Measurements from ENCODE around the gene PSME4.

Gene PSME4

DNA sequence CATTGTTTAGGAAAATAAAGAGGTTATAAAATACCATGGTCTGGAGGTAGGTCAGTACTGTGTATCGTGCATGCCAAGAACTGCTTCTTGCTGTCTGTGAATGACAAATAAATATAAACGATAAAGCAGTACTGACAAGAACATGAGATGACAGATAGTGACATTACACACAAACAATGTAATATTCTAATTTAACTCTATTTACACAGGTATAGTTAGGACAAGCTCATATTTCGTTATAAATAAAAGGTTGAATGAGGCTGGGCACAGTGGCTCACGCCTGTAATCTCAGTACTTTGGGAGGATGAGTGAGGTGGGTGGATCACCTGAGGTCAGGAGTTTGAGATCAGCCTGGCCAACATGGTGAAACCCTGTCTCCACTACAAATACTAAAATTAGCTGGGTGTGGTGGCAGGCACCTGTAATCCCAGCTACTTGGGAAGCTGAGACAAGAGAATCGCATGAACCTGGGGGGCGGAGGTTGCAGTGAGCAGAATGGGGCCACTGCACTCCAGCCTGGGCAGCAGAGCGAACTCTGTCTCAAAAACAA is 96.3 kb downstream of the PSME4 start:
- TF ChIP-seq, protein P1, sequence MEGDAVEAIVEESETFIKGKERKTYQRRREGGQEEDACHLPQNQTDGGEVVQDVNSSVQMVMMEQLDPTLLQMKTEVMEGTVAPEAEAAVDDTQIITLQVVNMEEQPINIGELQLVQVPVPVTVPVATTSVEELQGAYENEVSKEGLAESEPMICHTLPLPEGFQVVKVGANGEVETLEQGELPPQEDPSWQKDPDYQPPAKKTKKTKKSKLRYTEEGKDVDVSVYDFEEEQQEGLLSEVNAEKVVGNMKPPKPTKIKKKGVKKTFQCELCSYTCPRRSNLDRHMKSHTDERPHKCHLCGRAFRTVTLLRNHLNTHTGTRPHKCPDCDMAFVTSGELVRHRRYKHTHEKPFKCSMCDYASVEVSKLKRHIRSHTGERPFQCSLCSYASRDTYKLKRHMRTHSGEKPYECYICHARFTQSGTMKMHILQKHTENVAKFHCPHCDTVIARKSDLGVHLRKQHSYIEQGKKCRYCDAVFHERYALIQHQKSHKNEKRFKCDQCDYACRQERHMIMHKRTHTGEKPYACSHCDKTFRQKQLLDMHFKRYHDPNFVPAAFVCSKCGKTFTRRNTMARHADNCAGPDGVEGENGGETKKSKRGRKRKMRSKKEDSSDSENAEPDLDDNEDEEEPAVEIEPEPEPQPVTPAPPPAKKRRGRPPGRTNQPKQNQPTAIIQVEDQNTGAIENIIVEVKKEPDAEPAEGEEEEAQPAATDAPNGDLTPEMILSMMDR (IDR thresholded peaks at IDR 0.05; ENCODE audit: borderline replicate concordance, insufficient read depth, low read depth, low read length): no peak
- no peak overlapping the region for H3K4me3 ChIP-seq (ENCODE audit: low read depth, low read length)

DNA sequence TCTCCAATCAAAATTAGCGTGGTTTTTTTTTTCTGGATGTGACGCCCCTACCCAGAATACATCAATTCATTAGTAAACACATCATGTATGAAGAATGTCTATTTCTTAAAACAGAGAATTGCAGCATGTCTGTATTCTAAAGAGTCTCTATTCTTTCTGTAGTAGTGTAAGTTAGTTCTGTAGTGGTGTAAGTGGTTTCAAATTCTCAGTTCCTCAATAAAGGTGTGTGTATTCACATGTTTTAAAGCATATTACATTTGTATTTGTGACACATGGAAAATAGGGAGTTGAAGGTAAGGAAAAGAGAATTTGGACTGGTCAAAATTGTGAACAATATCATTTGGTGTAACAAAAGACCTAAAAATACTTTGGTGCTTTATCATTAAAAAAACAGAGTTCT is 103.0 kb downstream of the PSME4 start:
- H3K4me3 ChIP-seq (ENCODE audit: low read depth, low read length): no peak overlapping the region
- TF ChIP-seq, protein P1 (IDR thresholded peaks at IDR 0.05; ENCODE audit: borderline replicate concordance, insufficient read depth, low read depth, low read length): no peak

DNA sequence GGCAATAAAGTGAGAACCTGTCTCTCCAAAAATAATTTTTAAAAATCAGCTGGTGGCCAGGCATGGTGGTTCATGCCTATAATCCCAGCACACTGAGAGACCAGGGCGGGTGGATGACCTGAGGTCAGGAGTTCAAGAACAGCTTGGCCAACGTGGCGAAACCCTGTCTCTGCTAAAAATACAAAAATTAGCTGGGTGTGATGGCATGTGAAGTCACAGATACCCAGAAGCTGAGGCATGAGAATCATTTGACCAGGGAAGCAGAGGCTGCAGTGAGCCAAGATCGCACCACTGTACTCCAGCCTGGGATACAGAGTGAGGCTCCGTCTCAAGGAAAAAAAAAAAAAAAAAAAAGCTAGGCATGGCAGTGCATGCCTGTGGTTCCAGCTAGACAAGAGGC is 103.6 kb downstream of the PSME4 start:
- TF ChIP-seq, protein P1 (IDR thresholded peaks at IDR 0.05; ENCODE audit: borderline replicate concordance, insufficient read depth, low read depth, low read length): no peak
- H3K4me3 ChIP-seq (ENCODE audit: low read depth, low read length): no peak overlapping the region

DNA sequence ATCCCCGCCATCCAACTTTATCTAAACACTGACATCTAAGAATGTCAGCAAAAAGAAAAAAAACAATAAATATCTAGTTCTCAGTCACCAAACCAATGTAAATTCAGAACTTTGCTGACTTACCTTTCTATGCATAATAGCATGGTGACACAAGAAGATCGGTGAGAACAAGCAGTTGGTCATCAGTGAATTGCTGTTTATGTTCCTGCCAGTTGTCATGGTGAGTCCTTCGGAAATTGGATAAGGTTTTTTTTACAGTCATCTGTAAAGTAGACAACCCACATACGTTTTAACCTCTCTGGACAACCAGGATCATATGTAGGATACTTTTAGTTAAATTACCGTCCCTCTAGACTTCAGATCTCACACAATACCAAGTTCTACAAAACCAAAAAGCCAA is 104.8 kb downstream of the PSME4 start:
- TF ChIP-seq, protein P1 (IDR thresholded peaks at IDR 0.05; ENCODE audit: borderline replicate concordance, insufficient read depth, low read depth, low read length): no peak
- no peak overlapping the region for H3K4me3 ChIP-seq (ENCODE audit: low read depth, low read length)

DNA sequence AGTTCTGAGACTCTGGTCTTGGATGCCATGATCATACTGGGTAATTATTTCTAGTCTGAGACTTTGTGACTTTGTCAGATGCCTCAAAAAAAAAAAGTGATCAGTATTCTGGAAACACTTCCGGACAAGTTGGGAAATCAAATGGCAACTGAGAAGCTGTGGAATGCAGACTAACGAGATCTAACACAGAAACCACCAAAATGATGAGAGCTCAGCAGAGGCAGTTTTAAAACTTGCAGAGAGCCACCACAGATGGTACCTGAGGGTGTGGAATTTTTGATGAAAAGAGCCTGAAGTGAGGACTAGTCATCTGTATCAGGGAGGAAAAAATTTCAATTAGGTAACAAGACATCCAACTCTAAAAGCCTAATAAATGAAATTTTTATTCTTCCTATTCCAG is 105.5 kb downstream of the PSME4 start:
- TF ChIP-seq, protein P1 (IDR thresholded peaks at IDR 0.05; ENCODE audit: borderline replicate concordance, insufficient read depth, low read depth, low read length): no peak
- no peak overlapping the region for H3K4me3 ChIP-seq (ENCODE audit: low read depth, low read length)

DNA sequence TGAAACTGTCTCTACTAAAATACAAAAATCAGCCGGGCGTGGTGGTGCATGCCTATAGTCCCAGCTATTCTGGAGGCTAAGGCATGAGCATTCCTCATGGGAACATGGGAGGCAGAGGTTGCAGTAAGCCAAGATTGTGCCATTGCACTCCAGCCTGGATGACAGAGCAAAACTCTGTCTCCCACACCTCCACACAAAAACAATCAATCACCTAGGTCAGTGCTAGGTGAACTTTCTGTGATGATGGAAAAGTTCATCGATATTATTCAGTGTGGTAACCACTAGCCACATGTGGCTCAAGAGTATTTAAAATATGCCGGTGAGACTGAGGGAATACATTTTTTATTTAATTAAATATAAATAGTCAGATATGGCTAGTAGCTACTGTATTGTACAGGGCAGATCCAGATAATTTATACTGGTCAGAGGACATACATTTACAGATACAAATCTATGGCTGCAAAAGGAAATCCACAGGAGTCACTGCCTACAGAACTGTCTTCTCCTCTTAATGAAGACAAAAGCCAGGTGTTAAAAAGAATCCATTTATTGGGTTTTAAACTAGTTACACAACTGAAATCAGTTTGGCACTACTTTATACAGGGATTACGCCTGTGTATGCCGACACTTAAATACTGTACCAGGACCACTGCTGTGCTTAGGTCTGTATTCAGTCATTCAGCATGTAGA is 107.1 kb downstream of the PSME4 start:
- TF ChIP-seq, protein P1 (IDR thresholded peaks at IDR 0.05; ENCODE audit: borderline replicate concordance, insufficient read depth, low read depth, low read length): no peak
- no peak overlapping the region for H3K4me3 ChIP-seq (ENCODE audit: low read depth, low read length)

DNA sequence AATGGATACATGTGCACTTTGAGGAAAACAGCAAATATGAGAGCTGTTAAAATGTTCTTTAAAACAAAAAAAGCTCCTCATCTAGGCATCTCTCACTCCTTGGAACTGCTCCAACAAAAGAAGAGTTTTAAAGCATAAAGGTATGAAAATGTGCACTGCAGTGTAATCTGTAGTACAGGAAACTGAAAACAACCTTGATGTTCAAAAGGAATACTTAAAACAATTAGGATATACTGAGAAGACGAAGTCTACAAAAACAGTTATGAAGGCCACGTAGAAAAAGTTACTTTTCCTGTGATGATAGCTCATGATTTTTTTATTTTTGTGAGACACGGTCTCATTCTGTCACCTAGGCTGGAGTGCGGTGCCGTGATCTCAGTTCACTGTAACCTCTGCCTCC is 109.0 kb downstream of the PSME4 start:
- TF ChIP-seq, protein P1 (IDR thresholded peaks at IDR 0.05; ENCODE audit: borderline replicate concordance, insufficient read depth, low read depth, low read length): no peak
- no peak overlapping the region for H3K4me3 ChIP-seq (ENCODE audit: low read depth, low read length)

Measured in GM12875 (cell line).